Prostate gland (tissue), 2 donors: Measurements from ENCODE around the gene VKORC1L1.

Source experiments
- CTCF ChIP-seq, 4 experiments: fragments of 200-600 bp in 2 of 4; fragments of 450-650 bp in 2 of 4; sonication (generic) in 2 of 4; IDR thresholded peaks; 1 replicate in 3 of 4; 2 replicates in 1 of 4; pipeline ENCODE4 v1.5.1; 2016 to 2019; ENCODE audit warnings: antibody characterized with exemption in 4 of 4, mild to moderate bottlenecking in 2 of 4, moderate library complexity in 2 of 4
- POLR2A ChIP-seq: fragments of 450-650 bp; IDR thresholded peaks from one replicate; pipeline ENCODE4 v1.6.1; 2016; ENCODE audit warnings: antibody characterized with exemption, mild to moderate bottlenecking

GRCh38 chr7:65974876-65975275 is 102.0 kb downstream of the VKORC1L1 start:
- TF ChIP-seq POLR2A: no peak
- no peak for TF ChIP-seq CTCF (IDR thresholded peaks at IDR 0.05)
